Calu3 (cell line): Measurements from ENCODE around the gene NPTXR. TPM values are rescaled to one million over a fixed set of nuclear protein-coding genes. Genes with fewer than 3 reads are reported as not detected.

Experiments
- BruUV-seq: library from RNA; stranded (reverse); fragments of 400-500 nt; replicated peaks from 2 replicates; lab custom pipeline; 2021; lab: Mats Ljungman, UMichigan
- CTCF ChIA-PET: fragments of 300-600 bp; sonication (Branson Sonifier 250); formaldehyde crosslinking; loops from one replicate; lab custom pipeline; 2022; ENCODE audit warnings: antibody characterized with exemption; lab: Charles Lee
- DNase-seq: peaks from one replicate; pipeline ENCODE4 v3.0.0; 2022
- H3K27ac Mint-ChIP-seq: one replicate; pipeline ENCODE4 v1.8.0; 2022; ENCODE audit warnings: mixed read lengths; ENCODE audit not compliant: unreplicated experiment
- H3K27me3 Mint-ChIP-seq: one replicate; pipeline ENCODE4 v1.8.0; 2022; ENCODE audit warnings: mixed read lengths; ENCODE audit not compliant: unreplicated experiment
- H3K36me3 Mint-ChIP-seq: one replicate; pipeline ENCODE4 v1.8.0; 2022; ENCODE audit warnings: mild to moderate bottlenecking, moderate library complexity, mixed read lengths; ENCODE audit not compliant: insufficient read depth, unreplicated experiment
- H3K4me1 Mint-ChIP-seq: one replicate; pipeline ENCODE4 v1.8.0; 2022; ENCODE audit warnings: mild to moderate bottlenecking, low read depth, mixed read lengths; ENCODE audit not compliant: unreplicated experiment
- H3K4me3 Mint-ChIP-seq: one replicate; pipeline ENCODE4 v1.8.0; 2022; ENCODE audit warnings: mild to moderate bottlenecking, low read depth, moderate library complexity, mixed read lengths; ENCODE audit not compliant: unreplicated experiment
- H3K9me3 Mint-ChIP-seq: one replicate; pipeline ENCODE4 v1.8.0; 2022; ENCODE audit warnings: low read depth, mixed read lengths; ENCODE audit not compliant: unreplicated experiment
- intact Hi-C: fragments of 100-400 bp; cut with micrococcal nuclease; formaldehyde crosslinking; loops from one replicate; pipeline ENCODE4 v1.10.0; 2022; ENCODE audit not compliant: unreplicated experiment
- total RNA-seq: library from RNA; stranded (reverse); gene quantifications from 2 replicates; pipeline ENCODE4 v1.2.3, GENCODE V29; 2022
- TF ChIP-seq, protein P1 (sequence below): fragments of 200-600 bp; IDR thresholded peaks from one replicate; pipeline ENCODE4 v1.8.0; 2022; ENCODE audit warnings: antibody characterized with exemption; ENCODE audit not compliant: unreplicated experiment

Gene NPTXR
- total RNA-seq, 1 experiment from 2014 or later: 6.1 TPM

DNA sequence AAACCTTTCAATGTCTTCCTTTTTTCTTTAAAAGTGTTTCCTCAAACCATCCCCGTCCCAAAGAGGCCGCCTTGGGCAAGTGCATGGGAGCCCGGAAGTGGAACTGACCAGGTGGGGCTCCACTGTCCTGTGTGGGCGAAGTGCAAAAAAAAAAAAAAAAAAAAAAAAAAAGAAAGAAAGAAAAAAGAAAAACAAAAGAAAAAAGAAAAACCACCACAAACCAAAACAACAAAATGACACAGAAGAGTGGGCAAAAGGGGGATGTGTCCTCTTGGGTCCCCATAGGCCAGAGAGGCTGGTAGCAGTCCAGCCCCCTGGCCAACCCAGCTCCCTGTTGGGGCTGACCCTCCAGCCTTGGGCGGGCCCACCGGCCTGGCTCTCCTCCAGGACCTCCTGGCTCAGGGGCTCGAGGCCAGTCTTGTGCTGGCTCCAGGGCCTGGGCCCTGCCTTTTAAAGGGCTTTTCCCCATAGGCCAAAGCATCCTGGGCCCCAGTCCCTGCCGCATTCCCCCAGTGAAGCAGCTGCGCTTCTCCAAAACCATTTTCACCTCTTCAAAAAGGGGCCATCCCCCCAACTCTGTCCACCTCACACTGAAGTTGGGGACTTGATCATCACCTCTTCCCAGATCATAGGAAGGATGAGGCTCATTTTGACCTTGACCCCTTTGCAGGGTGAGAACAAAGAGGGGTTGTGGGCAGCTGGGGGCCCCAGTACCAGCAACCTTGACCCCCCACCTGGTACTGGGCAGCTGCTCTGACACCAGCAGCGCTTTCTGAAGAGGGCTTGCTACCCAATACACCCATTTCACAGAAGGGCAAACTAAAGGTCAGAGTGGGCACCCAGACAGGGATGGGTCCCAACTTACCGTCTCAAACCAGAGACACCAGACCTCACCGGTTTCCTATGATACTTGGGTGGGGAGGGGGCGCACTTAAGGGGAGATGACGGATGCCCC is 18.8 kb upstream of the NPTXR start:
- no peak for DNase-seq
- Mint-ChIP-seq H3K4me1 (peaks cover 14% of the 10 kb centered on the region), H3K9me3 (no peaks in the 10 kb centered on the region), H3K27me3 (no peaks in the 10 kb centered on the region), H3K36me3 (peaks cover 58% of the 10 kb centered on the region), H3K4me3 (no peak overlapping the region), H3K27ac (no peak overlapping the region)
- BruUV-seq: TSS peak; percentile 10
- CTCF ChIA-PET: no interaction called here
- TF ChIP-seq, protein P1, sequence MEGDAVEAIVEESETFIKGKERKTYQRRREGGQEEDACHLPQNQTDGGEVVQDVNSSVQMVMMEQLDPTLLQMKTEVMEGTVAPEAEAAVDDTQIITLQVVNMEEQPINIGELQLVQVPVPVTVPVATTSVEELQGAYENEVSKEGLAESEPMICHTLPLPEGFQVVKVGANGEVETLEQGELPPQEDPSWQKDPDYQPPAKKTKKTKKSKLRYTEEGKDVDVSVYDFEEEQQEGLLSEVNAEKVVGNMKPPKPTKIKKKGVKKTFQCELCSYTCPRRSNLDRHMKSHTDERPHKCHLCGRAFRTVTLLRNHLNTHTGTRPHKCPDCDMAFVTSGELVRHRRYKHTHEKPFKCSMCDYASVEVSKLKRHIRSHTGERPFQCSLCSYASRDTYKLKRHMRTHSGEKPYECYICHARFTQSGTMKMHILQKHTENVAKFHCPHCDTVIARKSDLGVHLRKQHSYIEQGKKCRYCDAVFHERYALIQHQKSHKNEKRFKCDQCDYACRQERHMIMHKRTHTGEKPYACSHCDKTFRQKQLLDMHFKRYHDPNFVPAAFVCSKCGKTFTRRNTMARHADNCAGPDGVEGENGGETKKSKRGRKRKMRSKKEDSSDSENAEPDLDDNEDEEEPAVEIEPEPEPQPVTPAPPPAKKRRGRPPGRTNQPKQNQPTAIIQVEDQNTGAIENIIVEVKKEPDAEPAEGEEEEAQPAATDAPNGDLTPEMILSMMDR: no peak
- intact Hi-C loops: no loop called here

DNA sequence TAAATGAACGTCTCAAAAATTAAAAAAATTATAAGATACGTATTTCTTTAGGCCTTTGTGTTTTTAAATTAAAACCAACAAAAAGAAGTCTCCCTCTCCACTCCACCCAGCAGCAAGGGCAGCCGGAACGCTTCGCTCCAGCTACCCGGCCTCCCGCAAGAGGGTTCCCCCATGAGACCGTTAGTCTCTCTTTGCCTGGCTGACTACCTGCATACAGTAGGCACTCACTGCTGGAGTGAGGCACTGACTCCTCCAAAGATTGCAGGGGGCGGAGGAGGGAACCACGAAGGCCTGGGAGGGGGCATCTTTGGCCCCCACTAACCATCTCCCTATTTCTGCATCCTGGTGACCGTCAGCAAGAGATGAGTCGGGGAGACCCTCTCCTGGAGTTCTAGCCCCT is 18.1 kb upstream of the NPTXR start:
- CTCF ChIA-PET: no interaction called here
- intact Hi-C loops: no loop called here
- BruUV-seq: no TSS peak
- Mint-ChIP-seq H3K4me3 (no peak overlapping the region), H3K36me3 (peaks cover 58% of the 10 kb centered on the region), H3K27ac (peak overlapping the region; percentile 69), H3K4me1 (peaks cover 14% of the 10 kb centered on the region), H3K9me3 (no peaks in the 10 kb centered on the region), H3K27me3 (no peaks in the 10 kb centered on the region)
- no peak for DNase-seq
- TF ChIP-seq, protein P1: no peak

DNA sequence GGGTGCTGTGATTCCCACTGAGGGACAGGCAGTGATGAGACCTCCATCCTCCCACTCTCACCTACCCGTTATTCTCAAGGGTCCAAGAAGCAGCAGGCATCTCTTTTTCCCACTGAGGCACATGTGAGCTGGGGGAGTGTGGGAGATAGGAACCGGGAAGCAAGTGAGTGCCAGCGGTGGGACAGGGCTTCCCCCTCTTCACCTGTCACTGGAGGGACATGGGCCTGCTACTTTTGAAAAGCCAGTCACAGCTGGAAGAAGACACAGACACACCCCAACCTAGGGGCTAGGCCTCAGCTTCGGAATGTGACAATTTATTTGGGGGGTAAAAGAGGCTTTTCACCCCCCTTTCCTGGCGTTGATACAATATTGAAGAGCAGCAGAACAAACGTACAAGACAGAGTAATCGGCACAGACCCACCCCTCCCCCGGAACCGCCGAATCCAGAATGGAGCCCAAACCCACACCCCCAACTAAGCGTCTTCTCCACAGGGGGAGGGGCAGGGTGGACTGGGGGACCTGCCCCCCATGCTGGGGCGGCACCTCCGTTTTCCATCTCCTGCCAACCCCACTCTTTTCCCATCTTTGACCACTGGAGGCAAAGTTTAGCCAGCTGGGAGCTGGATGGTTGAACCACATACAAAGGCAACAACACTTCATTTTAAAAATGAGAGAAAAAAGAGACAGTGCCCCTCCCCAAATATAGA is 17.5 kb upstream of the NPTXR start:
- H3K36me3 Mint-ChIP-seq: peaks cover 58% of the 10 kb centered on the region
- no peak overlapping the region for H3K4me3 Mint-ChIP-seq
- BruUV-seq: no TSS peak
- H3K27ac Mint-ChIP-seq: peak overlapping the region; percentile 69
- H3K4me1 Mint-ChIP-seq: peaks cover 14% of the 10 kb centered on the region
- no peaks in the 10 kb centered on the region for H3K9me3 Mint-ChIP-seq
- no peak for DNase-seq
- TF ChIP-seq, protein P1: peak; percentile 29
- no peaks in the 10 kb centered on the region for H3K27me3 Mint-ChIP-seq
- CTCF ChIA-PET: no interaction called here
- intact Hi-C loops: no loop called here

DNA sequence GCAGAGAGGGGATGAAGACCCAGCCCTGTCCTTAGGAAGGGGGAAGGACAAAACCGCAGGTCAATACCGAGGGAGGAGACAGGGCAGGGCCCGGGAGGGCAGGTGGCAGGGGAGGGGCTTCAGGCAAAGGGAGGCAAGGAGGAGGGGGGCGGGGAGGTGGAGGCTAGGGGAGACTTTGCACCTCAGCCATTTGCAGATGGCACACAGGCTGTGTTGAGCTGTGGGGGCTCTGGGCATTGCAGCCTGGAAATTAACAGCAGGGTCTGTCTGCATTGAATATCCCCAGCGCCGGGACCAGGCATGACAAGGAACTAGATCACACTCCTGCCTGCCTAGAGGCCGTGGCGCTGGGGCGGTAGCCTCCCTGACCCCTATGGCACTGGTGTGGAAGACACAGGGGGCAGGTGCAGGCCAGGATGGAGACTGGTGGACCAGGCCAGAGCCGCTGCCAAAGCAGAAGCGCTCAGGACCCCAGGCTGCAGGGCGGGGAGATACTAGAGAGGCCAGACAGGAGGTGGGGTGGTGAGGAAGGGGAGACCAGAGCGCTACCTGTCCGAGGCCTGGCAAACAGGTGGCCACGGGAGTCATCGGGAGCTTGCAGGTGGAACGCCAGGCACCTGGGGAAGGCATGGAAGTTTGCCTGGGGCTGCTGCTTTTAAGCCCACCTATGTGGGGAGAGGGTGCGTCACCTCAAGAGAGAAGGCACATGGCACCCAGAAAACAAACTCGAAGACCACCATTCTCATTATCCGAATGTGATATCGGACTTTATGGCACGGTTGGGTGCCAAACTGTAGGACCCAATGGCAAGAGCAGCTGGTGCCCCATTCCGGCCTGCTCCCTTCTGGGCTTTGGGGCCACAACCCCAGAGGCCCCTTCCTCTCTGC is 16.7 kb upstream of the NPTXR start:
- Mint-ChIP-seq H3K4me3 (peak overlapping the region; percentile 15), H3K4me1 (peaks cover 14% of the 10 kb centered on the region), H3K36me3 (peaks cover 51% of the 10 kb centered on the region), H3K27me3 (no peaks in the 10 kb centered on the region), H3K9me3 (no peaks in the 10 kb centered on the region), H3K27ac (peak overlapping the region; percentile 56)
- peak; percentile 45 for DNase-seq
- TF ChIP-seq, protein P1: no peak
- BruUV-seq: no TSS peak
- CTCF ChIA-PET: interaction anchor here (0.6 kb wide), 1 partner anchor 118 kb away, joined by 3 read pairs; no protein-coding TSS in a partner anchor
- intact Hi-C loops: no loop called here
